Activated CD4-positive, alpha-beta memory T cell treated with anti-CD3 and anti-CD28 coated beads, Interleukin-2, amount 10 ng/mL, durations not matched to agents 7 days and 5 days (primary cell): ENCODE measurements around the gene POLR1G. TPM values are rescaled to one million over a fixed set of nuclear protein-coding genes. Genes with fewer than 3 reads are reported as not detected.
A peak's percentile ranks its signal among the peaks of the same experiment; 100 is the strongest.
"Not testable (repeated sequence)": the region's sequence is repeated elsewhere in the genome, so short reads cannot be mapped to it uniquely, and the experiment has no call there.

Experiments
- CTCF ChIA-PET: fragments of 350-600 bp; sonication (Branson Sonifier 250); formaldehyde crosslinking; loops from one replicate; lab custom pipeline; 2021; ENCODE audit warnings: antibody characterized with exemption, inconsistent platforms; lab: Charles Lee
- POLR2A ChIA-PET: fragments of 350-600 bp; sonication (Branson Sonifier 250); formaldehyde crosslinking; loops from one replicate; lab custom pipeline; 2021; ENCODE audit warnings: antibody characterized with exemption; lab: Charles Lee
- DNase-seq: peaks from one replicate; pipeline ENCODE4 v3.0.0-alpha.2; 2020
- H3K27ac Mint-ChIP-seq: one replicate; pipeline ENCODE4 v1.8.0; 2021; ENCODE audit warnings: mild to moderate bottlenecking, mixed read lengths
- H3K27me3 Mint-ChIP-seq: one replicate; pipeline ENCODE4 v1.8.0; 2021; ENCODE audit warnings: mixed read lengths
- H3K36me3 Mint-ChIP-seq: one replicate; pipeline ENCODE4 v1.8.0; 2021; ENCODE audit warnings: low read depth, mixed read lengths
- H3K4me1 Mint-ChIP-seq: one replicate; pipeline ENCODE4 v1.8.0; 2021; ENCODE audit warnings: mixed read lengths
- H3K4me3 Mint-ChIP-seq: one replicate; pipeline ENCODE4 v1.8.0; 2021; ENCODE audit warnings: mild to moderate bottlenecking, mixed read lengths
- H3K9me3 Mint-ChIP-seq: one replicate; pipeline ENCODE4 v1.8.0; 2021; ENCODE audit warnings: mixed read lengths
- total RNA-seq, 2 experiments: library from RNA; stranded (reverse); gene quantifications; one replicate each; pipeline ENCODE4 v1.2.3, GENCODE V29; 2021

POLR1G gene
- total RNA-seq, 2 experiments from 2014 or later: 3.6 to 3.8 TPM

DNA sequence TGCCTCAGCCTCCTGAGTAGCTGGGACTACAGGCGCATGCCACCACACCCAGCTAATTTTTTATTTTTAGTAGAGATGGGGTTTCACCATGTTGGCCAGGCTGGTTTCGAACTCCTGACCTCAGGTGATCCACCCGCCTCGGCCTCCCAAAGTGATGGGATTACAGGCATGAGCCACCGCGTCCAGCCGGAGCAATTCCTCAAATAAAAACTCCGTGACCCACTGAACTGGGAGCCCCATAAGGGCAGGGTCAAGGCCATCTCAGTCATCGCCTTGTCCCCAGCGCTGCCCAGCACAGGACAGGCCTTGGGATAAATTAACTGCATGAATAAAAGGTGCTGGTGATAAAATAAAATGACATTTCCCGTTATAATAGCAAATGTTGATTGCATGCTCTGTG lies 23.5 kb downstream of the POLR1G start:
- Mint-ChIP-seq H3K27me3 (peaks cover 14% of the 10 kb centered on the region), H3K4me1 (peaks cover 16% of the 10 kb centered on the region)
- H3K27ac Mint-ChIP-seq, DNase-seq, H3K4me3 Mint-ChIP-seq, H3K9me3 Mint-ChIP-seq, H3K36me3 Mint-ChIP-seq: not testable (repeated sequence)
- ChIA-PET POLR2A (interaction anchor here (1.7 kb wide), 1 partner anchor 10 kb away, joined by 4 read pairs; no protein-coding TSS in a partner anchor), CTCF (interaction anchor here (2.3 kb wide), 1 partner anchor 10 kb away, joined by 17 read pairs; no protein-coding TSS in a partner anchor)

DNA sequence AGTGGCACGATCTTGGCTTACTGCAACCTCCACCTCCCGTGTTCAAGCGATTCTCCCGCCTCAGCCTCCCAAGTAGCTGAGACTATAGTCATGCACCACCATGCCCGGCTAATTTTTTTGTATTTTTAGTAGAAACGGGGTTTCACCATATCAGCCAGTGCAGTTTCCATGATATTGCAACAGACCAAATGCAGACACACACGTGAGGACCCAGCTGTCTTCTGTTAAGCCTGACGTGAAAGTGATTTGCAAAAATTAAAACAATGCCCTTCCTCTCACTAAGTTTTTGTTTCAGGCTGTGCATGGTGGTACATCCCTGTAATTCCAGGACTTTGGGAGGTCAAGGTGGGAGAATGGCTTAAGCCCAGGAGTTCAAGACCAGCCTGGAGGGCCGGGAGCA lies 24.6 kb downstream of the POLR1G start:
- not testable (repeated sequence) for H3K9me3 Mint-ChIP-seq, DNase-seq, H3K4me3 Mint-ChIP-seq, H3K27ac Mint-ChIP-seq, H3K36me3 Mint-ChIP-seq
- peaks cover 12% of the 10 kb centered on the region for H3K4me1 Mint-ChIP-seq
- peaks cover 14% of the 10 kb centered on the region for H3K27me3 Mint-ChIP-seq
- ChIA-PET CTCF (interaction anchor here (1.2 to 2.3 kb wide), 2 partner anchors 9 to 54 kb away, joined by 3 to 17 read pairs; no protein-coding TSS in a partner anchor), POLR2A (interaction anchor here (1.2 to 1.7 kb wide), 2 partner anchors 8 to 54 kb away, joined by 4 read pairs; no protein-coding TSS in a partner anchor)

- H3K36me3 Mint-ChIP-seq, POLR2A ChIA-PET, H3K9me3 Mint-ChIP-seq, DNase-seq, H3K27ac Mint-ChIP-seq, H3K4me1 Mint-ChIP-seq, H3K4me3 Mint-ChIP-seq: not testable (repeated sequence)
- H3K27me3 Mint-ChIP-seq: peaks cover 13% of the 10 kb centered on the region
- CTCF ChIA-PET: interaction anchor here (0.9 to 1.2 kb wide), 2 partner anchors 36 to 46 kb away, joined by 3 to 5 read pairs; partner anchors contain the start of gene FOSB
These were observed 26.1 kb downstream of the POLR1G start for GRCh38 chr19:45432543-45432942.

DNA sequence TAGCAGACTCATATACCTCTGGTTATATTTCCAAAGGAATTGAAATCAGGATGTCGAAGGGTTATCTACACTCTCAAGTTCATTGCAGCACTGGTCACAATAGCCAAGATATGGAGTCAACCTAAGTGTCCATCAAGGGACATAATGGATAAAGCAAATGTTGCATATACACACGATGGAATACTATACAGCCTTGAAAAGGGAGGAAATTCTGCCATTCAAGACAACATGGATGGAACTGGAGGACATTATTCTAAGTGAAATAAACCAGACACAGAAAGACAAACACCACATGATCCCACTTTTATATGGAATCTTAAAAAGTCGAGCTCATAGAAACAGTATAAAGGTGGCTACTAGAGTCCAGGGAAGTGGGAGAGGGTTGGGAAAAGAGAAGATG lies 30.9 kb downstream of the POLR1G start:
- Mint-ChIP-seq H3K4me3 (no peak overlapping the region), H3K9me3 (no peaks in the 10 kb centered on the region), H3K36me3 (no peaks in the 10 kb centered on the region), H3K4me1 (peaks cover 16% of the 10 kb centered on the region), H3K27me3 (no peaks in the 10 kb centered on the region), H3K27ac (no peak overlapping the region)
- POLR2A ChIA-PET: interaction anchor here (1.1 kb wide), 1 partner anchor 41 kb away, joined by 5 read pairs; no protein-coding TSS in a partner anchor
- no peak for DNase-seq
- CTCF ChIA-PET: interaction anchor here (1.0 to 7.4 kb wide), 4 partner anchors 11 to 49 kb away, joined by 3 to 311 read pairs (median 52); no protein-coding TSS in a partner anchor

DNA sequence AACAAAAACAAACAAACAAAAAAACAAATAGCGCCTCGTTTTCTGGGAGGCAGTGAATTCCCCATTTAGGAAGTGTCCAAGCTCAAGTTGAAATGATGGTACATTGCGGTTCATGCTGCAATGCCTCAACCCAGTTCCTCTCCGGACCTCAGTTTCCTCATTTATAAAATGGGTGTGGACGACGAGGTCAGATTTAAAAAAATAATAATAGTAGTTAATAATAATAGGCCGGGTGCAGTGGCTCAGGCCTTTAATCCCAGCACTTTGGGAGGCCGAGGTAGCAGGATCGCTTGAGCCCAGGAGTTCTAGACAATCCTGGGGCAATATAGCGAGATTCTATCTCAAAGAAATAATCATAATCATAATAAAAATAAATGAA lies 32.7 kb downstream of the POLR1G start:
- no peak for DNase-seq
- H3K36me3 Mint-ChIP-seq: no peaks in the 10 kb centered on the region
- H3K9me3 Mint-ChIP-seq: no peaks in the 10 kb centered on the region
- peak overlapping the region; percentile 52 for H3K4me3 Mint-ChIP-seq
- ChIA-PET CTCF (interaction anchor here (0.6 to 7.4 kb wide), 35 partner anchors 9 to 254 kb away, joined by 3 to 311 read pairs (median 6); partner anchors contain the start of genes EML2, ERCC1, FOSB and PPM1N), POLR2A (interaction anchor here (0.6 to 2.9 kb wide), 17 partner anchors 8 to 203 kb away, joined by 3 to 73 read pairs (median 4); partner anchors contain the start of genes ERCC1 and FOSB)
- no peaks in the 10 kb centered on the region for H3K27me3 Mint-ChIP-seq
- H3K27ac Mint-ChIP-seq: no peak overlapping the region
- H3K4me1 Mint-ChIP-seq: peaks cover 32% of the 10 kb centered on the region

- DNase-seq: peak; percentile 85
- POLR2A ChIA-PET: interaction anchor here (0.6 to 2.9 kb wide), 17 partner anchors 8 to 202 kb away, joined by 3 to 73 read pairs (median 4); partner anchors contain the start of genes ERCC1 and FOSB
- CTCF ChIA-PET: interaction anchor here (0.6 to 7.4 kb wide), 36 partner anchors 9 to 253 kb away, joined by 3 to 311 read pairs (median 6); partner anchors contain the start of genes EML2, ERCC1, FOSB and PPM1N
- H3K36me3 Mint-ChIP-seq: no peaks in the 10 kb centered on the region
- peaks cover 36% of the 10 kb centered on the region for H3K4me1 Mint-ChIP-seq
- H3K27ac Mint-ChIP-seq: peak overlapping the region; percentile 73
- no peaks in the 10 kb centered on the region for H3K9me3 Mint-ChIP-seq
- no peaks in the 10 kb centered on the region for H3K27me3 Mint-ChIP-seq
- H3K4me3 Mint-ChIP-seq: peak overlapping the region; percentile 59
These were observed 33.3 kb downstream of the POLR1G start for GRCh38 chr19:45439569-45440258.

- Mint-ChIP-seq H3K4me1 (peaks cover 42% of the 10 kb centered on the region), H3K27ac (peak overlapping the region; percentile 73), H3K9me3 (no peaks in the 10 kb centered on the region), H3K27me3 (no peaks in the 10 kb centered on the region), H3K4me3 (peak overlapping the region; percentile 59), H3K36me3 (no peaks in the 10 kb centered on the region)
- ChIA-PET CTCF (interaction anchor here (0.6 to 7.4 kb wide), 23 partner anchors 9 to 223 kb away, joined by 3 to 311 read pairs (median 7); partner anchors contain the start of genes FOSB and PPM1N), POLR2A (interaction anchor here (1.0 to 2.9 kb wide), 11 partner anchors 9 to 201 kb away, joined by 3 to 73 read pairs (median 8); partner anchors contain the start of gene FOSB)
- DNase-seq: no peak
These were observed 33.8 kb downstream of the POLR1G start for GRCh38 chr19:45440259-45440638.

- peak overlapping the region; percentile 59 for H3K4me3 Mint-ChIP-seq
- no peaks in the 10 kb centered on the region for H3K36me3 Mint-ChIP-seq
- no peak for DNase-seq
- no peaks in the 10 kb centered on the region for H3K27me3 Mint-ChIP-seq
- CTCF ChIA-PET: interaction anchor here (0.6 to 7.4 kb wide), 8 partner anchors 13 to 1866 kb away, joined by 3 to 311 read pairs (median 18); partner anchors contain the start of gene FOSB
- no peaks in the 10 kb centered on the region for H3K9me3 Mint-ChIP-seq
- H3K27ac Mint-ChIP-seq: peak overlapping the region; percentile 17
- POLR2A ChIA-PET: interaction anchor here (1.0 to 2.9 kb wide), 5 partner anchors 8 to 200 kb away, joined by 4 to 73 read pairs (median 11); no protein-coding TSS in a partner anchor
- H3K4me1 Mint-ChIP-seq: peaks cover 46% of the 10 kb centered on the region
These were observed 34.6 kb downstream of the POLR1G start for GRCh38 chr19:45440873-45441654.

DNA sequence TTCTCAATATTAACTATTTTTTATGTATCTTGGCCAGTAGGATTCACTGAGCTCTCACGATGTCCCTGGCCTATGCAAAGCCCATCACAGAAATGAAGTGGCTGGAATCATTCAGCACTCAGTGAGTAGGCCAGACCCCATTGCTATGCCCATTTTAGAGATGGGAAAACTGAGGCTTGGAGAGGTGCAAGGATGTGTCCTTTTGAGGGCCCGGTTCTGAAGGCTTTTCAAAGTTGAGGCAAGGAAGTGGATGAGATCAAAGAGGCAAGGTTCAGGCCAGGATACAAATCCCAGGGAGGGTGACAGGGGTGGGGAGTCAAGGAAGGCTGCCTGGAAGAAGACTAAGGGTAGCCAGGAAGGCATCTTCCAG lies 35.9 kb downstream of the POLR1G start:
- POLR2A ChIA-PET: interaction anchor here (4.4 kb wide), 1 partner anchor 26 kb away, joined by 19 read pairs; the partner anchor contains the start of gene FOSB
- Mint-ChIP-seq H3K27ac (peak overlapping the region; percentile 61), H3K4me1 (peaks cover 51% of the 10 kb centered on the region), H3K27me3 (no peaks in the 10 kb centered on the region), H3K4me3 (peak overlapping the region; percentile 73), H3K9me3 (no peaks in the 10 kb centered on the region), H3K36me3 (no peaks in the 10 kb centered on the region)
- CTCF ChIA-PET: interaction anchor here (7.4 kb wide), 1 partner anchor 35 kb away, joined by 311 read pairs; no protein-coding TSS in a partner anchor
- DNase-seq: no peak

DNA sequence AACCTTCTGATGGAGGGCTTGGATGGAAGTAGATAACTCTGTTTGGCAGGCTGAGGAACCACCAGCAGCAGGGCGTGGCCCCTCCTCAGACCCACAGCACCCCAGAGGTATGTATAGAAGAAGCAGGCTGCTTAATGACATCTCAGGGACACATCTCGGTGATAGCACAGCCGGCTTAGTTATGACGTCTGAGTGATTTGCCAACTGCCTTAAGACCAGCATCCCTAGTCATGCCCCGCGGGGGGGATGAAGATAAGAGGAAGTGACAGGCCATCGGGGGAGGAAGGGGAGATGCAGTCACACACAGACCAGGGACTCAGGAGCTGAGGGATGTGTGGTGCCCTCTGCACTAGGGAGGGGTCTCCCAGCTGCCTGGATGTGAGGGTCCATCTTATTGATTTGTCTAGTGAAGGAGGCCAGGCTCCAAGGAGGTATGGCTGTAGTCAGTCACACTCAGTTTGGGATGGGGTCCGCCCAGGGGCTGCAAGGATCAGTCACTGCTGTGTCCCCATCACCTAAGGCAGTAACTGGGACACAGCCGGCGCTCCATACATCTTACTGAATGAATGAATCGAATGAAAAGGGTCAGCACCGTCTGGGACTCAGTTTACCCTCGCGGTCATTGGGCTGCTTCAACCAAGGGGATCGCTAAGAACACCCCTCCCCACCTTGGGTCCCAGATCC lies 36.5 kb downstream of the POLR1G start:
- ChIA-PET CTCF (interaction anchor here (7.4 kb wide), 1 partner anchor 35 kb away, joined by 311 read pairs; no protein-coding TSS in a partner anchor), POLR2A (interaction anchor here (4.4 kb wide), 1 partner anchor 25 kb away, joined by 19 read pairs; the partner anchor contains the start of gene FOSB)
- H3K27ac Mint-ChIP-seq: peak overlapping the region; percentile 61
- no peaks in the 10 kb centered on the region for H3K27me3 Mint-ChIP-seq
- H3K36me3 Mint-ChIP-seq: no peaks in the 10 kb centered on the region
- H3K4me3 Mint-ChIP-seq: peak overlapping the region; percentile 73
- DNase-seq: peak; percentile 46
- peaks cover 54% of the 10 kb centered on the region for H3K4me1 Mint-ChIP-seq
- no peaks in the 10 kb centered on the region for H3K9me3 Mint-ChIP-seq

GRCh38 chr19:45443462-45444317 lies 37.2 kb downstream of the POLR1G start:
- Mint-ChIP-seq H3K36me3 (peaks cover 3% of the 10 kb centered on the region), H3K27ac (peak overlapping the region; percentile 29), H3K27me3 (no peaks in the 10 kb centered on the region), H3K9me3 (no peaks in the 10 kb centered on the region), H3K4me3 (peak overlapping the region; percentile 73), H3K4me1 (peaks cover 59% of the 10 kb centered on the region)
- peak; percentile 60 for DNase-seq
- CTCF ChIA-PET: no interaction called here
- POLR2A ChIA-PET: interaction anchor here (4.4 kb wide), 1 partner anchor 25 kb away, joined by 19 read pairs; the partner anchor contains the start of gene FOSB
